GM21576 (cell line): Measurements from ENCODE around the gene DMKN.

ENCODE experiments used
- ATAC-seq: cut with Tn5 transposase; IDR thresholded peaks from one replicate; pipeline ENCODE4 v1.9.1; 2021; ENCODE audit warnings: mild to moderate bottlenecking, moderate library complexity; ENCODE audit not compliant: unreplicated experiment

DMKN gene, protein sequence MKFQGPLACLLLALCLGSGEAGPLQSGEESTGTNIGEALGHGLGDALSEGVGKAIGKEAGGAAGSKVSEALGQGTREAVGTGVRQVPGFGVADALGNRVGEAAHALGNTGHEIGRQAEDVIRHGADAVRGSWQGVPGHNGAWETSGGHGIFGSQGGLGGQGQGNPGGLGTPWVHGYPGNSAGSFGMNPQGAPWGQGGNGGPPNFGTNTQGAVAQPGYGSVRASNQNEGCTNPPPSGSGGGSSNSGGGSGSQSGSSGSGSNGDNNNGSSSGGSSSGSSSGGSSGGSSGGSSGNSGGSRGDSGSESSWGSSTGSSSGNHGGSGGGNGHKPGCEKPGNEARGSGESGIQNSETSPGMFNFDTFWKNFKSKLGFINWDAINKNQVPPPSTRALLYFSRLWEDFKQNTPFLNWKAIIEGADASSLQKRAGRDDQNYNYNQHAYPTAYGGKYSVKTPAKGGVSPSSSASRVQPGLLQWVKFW

DNA sequence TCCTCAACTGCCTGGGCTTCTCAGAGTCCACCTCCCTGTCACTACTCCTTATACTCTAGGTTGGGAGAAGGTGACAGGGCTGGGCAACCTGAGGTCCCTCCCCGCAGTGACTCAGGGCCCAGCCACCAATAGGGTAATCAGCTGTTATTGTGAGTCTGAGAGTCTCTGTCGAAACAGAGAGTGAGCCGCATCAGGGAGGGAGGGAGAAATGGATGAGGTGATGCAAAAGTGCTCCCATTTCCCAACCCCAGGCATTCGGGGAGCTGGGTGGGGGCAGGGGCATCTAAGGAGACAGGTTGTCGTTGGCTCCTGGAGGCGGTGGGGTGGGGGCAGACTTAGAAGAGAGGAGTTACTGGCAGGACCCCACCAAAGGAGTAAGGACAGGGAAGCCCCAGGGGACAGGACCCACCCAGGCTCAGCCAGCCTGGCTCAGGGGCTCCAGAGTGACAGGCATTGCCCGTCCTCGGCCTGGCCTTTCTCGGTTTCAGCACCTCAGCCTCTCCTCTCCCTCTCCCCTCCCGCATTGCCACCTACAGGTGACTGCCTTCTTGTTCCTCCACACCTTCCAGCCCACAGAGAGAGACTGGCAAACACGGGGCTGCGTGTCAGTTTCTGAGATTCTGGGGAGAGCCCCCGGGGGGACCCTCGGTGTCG is at the start of gene DMKN:
TSS of gene DMKN (minus strand) at position 22 of the 654 bp plus-strand sequence. CDS start 174 bp downstream, outside the sequence.
- no peak for ATAC-seq

DNA sequence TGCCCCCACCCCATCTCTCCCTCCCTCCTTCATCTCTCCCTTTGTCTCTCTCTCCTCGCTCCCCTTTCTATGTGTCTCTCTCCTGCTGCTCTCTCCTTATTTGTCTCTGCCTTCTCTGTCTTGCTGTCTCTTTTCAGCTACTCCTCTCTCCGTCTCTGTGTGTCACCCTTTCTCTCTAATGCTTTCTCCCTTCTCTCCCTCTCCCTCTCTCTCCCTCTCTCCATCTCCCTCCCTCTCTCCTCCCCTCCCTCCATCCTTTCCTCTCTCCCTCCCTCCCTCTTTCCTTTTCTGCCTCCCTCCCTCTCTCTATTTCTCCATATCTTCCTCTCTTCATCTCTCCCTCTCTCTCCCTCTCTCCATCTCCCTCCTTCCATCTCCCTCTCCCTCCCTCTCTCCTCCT is 49.3 kb upstream of the DMKN start:
- no peak for ATAC-seq

DNA sequence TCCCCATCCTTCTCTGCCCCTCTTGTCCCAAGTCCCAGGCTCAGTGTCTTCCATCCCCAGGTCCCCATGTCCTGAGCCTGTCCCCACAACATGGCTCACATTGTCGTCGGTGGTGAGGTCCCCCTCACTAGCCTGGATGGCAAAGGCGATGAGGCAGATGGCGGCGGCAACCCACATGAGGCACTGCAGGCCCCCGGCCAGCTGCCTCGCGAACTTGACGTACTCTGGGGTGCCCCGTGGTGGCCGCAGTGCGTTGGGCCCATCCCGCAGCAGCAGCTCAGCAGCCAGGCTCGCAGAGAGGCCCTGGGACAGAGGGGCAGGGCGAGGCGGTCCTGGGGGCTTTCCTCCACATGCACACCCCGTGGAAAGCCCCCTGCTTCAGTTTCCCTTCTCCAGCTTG is 48.9 kb upstream of the DMKN start:
- no peak for ATAC-seq

DNA sequence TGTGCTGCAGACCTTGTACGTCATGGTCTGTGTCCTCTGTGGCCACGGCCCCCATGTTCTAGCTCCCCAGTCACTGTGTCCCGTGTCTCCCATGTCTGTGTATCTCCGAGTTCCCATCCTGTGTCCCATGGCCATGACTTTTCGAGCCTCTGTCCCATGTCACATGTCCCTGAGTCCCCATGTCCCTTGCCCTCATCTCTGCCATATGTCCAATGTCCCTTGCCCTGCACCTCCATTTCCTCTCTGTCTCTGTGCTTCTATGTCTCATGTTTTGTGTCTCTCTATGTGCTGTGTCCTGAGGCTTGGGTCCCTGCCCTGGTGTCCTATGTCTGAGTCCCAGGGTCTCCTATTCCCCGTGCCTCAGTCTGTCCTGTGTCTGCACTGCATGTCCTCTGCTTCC is 48.0 kb upstream of the DMKN start:
- no peak for ATAC-seq

DNA sequence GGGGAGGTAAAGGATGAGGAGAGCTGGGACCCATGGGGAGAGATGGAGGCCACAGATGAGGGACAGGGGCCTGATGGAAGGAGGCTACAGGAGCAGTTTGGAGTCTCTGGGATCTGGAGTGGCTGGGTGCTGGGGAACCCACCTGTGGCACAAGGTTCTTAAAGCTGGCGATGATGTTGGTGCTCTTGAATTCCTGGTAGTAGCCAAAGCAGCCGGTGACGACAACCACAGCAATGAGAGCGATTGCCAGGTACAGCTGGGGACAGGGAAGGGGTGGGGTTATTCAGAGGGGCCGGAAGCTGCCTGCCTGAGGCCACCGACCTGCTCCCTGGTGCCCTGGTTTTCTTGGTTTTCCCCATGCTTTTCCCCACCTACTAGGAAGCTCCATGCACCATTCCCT is 47.2 kb upstream of the DMKN start:
- ATAC-seq = no peak

DNA sequence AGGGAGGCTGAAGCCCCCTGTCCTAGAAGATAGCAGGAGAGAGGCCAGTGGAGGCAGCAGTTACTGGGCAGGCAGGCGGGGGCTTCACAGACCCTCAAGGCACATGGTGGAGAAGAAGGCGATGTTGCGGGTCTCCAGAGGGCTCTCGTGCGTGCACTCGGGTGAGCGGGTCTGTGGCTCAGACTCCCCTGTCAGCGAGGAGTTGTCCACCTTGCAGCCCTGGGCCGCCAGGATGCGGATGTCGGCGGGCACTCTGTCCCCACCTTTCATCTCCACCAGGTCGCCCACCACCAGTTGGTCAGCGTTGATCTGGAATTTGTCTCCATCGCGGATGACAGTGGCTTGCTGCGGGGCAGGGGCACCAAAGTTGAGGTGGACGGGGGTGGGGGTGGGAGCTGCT is 46.8 kb upstream of the DMKN start:
- ATAC-seq = no peak

DNA sequence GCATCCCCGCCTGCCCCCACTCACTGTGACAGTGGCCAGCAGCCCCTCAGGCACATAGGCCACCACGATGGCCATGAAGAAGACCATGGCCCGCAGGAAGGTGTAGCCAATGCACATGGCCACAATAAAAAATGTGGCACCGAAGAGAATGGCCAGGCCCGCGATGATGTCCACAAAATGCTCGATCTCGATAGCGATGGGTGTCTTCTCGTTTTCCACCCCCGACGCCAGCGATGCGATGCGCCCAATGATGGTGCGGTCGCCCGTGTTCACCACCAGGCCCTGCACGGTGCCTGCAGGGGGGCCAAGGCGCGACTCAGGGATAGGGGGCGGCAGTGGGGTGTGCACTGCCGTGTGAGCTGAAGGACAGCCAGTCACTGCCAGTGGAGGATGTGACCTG is 46.3 kb upstream of the DMKN start:
- no peak for ATAC-seq

DNA sequence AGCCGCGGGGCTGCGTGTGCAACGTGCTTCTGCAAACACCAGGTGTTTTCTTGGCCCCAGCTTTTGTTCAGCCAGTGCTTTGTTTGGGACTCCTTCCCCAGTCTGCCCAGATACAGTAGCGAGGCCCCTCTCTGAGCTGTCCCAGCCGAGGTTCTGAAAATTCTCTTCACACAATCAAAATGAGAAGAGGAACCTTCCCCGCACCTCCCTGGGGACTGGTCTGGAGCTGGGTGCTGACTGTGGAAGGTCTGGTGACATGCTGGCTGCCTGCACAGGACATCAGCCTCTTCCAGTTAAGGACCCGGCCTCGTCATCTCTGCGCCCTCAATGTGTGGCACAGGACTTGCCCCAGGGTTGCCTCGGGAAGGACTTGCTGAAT is 45.8 kb upstream of the DMKN start:
- ATAC-seq = no peak

DNA sequence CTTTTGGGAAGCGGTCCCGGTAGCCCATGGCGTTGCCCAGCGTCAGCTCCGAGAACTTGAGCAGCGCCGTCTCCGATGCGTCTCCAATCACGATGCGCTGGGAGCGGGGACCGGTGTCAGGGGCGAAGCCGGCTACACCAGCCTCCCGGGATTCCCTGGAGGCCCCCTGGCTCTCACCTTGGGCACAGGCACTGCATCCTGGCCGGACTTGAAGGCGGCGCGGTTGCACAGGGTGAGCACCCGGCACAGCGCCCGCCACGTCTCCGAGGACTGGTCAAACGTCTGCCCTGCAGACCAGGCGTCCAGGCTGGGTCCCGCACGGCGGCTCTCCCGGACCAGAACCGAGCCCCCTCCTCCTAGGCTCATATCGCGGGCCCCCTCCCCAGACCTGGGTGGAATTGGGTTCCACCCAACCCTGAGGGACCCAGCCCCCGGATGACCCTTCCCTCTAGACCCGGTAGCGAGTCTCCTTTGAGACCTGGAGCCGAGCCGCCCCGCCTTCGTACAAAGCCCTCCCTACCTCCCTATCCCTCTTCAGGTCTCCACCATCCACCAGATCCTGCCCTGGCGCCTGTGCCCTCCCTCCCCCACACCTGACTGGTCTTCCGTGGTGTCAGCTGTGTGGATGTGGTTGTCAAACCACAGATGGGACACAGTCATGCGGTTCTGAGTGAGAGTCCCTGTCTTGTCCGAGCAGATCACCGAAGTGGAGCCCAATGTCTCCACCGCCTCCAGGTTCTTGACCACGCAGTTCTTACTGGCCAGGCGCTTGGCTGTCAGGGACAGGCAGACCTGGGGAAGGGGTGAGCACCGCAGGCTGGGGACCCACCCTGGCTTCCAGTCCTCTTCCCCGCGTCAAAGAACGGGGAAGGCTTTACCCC is 45.2 kb upstream of the DMKN start:
- ATAC-seq = no peak

DNA sequence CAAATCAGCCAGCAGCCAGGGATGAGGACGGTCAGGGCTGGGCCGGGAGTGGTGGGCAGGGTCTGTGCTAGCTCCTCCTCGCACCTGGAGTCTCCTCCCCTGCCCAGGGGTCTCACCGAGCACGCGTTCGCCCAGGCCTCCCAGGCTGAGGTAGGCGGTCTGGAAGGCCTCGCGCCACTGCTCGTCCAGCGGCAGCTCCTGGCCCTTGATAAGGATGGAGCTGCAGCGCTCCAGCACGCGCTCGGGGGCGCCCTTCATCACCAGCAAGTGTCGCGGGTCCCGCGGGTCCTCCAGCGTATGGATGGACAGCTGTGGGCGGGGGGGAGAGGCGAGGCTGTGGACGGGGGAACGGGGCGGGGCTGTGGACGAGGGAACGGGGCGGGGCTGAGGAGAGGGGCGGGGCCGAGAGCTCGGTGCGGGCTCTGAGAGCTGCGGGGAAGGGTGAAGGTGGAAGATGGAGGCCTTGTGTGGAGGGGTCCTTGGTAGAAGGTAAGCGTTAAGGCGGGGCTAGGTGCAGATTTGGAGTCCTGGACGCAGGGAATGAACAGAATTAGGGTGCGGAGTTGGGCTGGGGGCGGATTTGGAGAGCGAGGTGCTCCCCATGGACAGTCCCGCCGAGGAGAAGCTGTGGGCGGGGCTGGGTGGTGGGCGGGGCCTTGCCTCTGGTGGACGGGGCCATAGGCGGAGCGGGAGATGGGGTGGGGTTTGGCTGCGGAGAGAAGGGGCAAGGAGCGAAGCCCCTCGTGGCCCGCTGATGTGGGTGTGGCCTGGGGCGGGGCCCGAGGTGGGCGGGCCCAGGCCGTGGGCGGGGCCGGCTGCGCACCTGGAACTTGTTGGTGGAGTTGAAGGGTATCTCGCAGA is 44.3 kb upstream of the DMKN start:
- ATAC-seq = no peak

DNA sequence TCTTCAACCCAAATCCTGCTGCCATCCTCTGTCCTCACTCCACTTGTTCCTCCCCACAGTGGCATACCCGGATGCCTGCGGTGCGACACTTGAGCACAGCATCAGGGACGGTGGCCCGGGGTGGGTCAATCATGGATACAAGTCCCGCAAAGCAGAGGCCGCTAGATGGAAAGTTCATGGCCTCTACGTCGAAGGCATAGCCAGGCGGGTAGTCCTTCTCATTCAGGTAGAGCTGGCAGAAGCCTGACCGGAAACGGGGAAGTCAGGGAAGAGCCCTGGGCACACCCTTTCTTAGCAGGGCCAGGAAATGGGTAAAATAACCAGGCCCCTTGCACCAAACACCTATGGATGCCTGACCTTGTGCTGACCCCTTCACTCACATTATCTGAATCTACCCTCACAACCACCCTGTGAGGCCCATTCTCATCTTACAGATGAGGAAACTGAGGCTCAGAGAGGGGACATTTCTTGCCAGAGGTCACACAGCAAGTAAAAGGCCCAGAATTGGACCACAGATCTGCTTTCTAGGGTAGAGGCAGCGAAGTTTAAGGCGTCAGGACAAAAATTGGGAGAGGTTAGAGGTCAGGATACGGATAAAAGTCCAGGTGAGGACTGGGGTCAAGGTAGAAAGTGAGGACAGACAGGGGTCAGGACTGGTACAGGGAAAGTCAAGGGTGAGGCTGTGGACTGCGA is 43.5 kb upstream of the DMKN start:
- no peak for ATAC-seq

DNA sequence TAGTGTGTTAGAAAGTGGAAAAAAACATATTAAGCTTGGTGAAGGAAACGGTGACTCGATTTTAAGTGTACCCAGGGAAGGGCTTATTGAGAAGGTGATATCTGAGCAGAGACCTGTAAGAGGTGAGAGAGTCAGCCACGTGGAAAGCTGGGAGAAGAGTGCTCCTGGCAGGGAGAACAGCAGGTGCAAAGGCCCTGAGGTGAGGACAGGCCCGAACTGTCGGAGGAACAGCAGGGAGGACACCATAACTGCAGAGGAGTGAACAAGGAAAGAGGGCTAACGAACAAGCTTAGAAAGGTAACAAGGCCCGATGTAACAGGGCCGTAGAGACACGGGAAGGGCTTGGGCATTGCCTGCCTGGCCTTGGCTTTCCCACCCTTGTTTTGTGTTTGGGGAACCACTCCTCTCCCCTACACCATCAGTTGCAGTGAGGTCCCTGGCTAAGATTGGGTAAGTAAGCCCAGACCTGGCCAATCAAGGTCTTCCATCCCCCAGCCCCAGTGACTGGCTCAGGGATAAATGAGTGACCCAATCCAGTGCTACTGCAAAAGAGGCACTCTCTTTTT is 42.7 kb upstream of the DMKN start:
- ATAC-seq = no peak

DNA sequence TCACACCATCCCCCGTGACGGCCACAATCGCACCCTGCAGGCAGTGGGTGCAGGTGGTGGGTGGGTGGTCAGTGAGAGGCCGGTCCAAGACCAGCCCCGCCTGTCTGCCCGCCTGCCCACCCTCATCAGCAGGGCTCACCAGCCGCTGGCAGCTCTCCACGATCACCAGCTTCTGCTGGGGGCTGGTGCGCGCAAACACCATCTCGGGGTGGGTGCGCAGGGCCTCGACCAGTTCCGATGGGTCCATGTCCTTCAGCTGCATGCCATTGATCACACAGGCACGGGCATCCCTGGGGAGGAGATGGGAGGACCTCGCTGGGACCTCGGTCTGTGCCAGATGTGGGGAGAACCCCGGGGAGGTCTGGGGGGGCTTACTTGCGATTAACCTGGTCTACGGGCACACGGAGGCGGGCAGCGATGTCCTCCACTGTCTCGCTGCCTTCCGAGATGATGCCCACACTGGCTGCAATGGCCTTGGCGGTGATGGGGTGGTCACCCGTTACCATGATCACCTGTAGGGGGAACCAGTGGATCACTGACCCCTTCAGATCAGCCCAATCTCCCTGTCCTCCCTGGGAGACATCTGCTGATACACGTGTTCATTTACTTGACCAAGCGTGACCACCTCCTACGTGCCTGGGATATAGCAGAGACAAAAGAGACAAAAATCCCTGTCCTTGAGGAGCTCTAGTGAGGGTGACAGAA is 42.0 kb upstream of the DMKN start:
- ATAC-seq = no peak

DNA sequence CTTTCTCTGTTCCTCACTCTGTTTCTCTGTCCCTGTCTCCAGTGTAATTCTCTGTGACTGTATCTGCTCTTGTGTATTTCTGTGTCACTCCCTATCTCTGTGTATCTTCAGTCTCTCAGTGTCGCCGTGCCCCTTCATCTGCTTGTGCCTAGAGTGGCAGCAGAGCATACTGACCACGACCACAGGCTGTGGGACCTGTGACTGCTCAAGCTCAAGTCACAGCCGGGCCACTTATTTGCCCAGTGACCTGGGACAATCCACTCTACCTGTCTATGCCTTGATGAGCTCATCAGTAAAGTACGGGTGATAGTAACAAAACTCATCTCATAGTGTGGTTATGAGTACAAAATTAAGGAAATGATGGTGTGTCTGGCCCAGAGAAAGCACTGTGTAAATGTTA is 40.6 kb upstream of the DMKN start:
- no peak for ATAC-seq

DNA sequence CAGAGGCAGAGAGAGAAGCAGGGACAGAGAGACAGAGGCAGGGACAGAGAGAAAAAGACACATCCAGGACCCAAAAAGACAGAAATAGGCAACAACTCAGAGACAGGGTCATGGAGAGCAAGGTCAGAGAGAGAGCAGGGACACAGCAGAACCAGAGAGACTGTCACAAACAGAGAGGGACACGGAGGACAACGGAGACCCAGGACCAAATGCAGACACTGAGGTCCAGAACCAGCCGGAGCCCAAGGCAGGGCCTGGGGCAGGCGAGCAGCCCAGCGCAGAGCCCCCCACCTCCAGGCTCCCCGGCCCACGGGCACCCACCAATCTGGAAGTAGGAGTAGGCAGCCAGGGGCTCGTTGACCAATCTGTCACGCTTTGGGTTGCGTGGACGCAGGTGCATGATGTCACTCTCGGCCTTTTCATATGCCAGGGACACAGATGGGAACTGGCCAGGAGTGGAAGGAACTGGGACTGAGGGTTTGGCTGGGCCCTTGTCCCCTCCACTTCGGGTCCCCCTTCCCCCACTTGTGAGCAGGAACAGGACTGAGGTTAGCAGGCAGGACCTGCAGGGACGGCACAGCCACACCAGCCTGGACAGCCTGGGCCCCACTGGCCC is 40.0 kb upstream of the DMKN start:
- no peak for ATAC-seq

DNA sequence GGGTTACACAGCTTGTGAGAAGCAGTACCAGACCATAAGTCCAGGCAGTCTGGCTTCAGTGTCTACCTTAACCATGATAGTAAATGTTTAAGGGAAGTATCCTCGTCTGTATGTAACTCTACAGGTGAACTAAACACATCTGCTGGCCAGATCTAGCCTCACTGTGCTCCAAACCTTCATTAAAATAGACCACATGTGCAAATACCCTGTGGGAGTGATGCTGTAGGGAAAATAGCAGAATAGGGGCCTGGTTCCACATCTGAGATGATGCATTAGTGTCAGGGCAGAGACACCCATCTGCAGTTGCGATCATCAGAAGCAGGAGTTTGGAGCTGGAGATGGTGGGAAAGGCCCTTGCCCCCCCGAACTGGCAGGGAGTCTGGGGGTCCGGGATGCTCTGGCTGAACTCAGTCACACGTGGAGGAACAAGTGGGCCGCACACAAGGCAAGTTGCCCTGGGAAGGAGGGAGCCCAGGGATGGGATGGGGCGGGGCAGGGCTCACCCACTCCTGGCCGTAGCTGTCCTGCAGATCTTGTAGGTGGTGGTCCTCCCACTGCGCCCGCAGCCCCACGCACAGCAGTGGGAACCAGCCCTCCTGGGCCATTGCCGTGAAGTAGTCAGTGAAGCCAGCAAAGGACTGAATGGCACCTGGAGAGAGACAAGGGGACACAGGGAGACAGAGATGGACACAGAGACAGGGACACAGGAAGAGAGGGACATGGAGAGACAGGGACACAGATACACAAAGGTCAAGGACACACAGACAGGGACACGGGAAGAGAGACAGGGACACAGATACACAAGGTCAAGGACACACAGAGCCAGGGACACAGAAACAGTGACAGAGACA is 39.3 kb upstream of the DMKN start:
- ATAC-seq = no peak

DNA sequence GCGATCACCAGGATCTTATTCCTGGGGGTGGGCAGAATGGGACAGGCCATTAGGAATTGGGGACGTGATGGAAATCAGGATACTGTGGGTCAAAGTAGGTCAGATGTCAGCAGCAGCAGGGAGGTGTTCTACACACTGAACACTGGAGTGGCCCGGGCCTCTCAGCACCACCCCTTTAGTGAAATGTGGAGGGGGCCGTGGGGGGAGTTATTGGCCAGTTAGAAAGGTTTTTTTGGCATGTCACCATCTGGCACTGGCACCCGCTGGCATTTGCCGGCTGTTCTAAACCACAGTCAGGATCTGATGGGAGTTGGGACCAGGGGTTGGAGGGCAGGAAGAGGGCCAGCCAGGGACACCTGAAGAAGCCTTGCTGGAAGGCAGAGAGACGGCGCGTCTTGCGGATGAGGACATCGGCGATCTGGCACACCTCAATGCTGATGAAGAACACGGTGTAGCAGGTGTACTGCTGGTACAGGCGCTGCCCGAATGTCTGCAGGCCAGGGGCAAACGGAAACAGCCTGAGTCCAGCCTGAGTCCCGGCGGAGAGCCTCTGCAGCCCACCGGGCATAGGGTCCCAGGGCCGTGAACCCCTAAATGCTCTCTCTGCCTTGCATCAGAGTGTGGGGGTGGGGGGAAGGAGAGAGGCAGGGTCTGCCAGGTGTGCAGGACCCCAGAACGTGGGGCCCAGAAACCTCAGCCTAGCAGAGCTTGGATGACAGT is 37.8 kb upstream of the DMKN start:
- ATAC-seq = no peak
